H1 (cell line): Measurements from ENCODE around the gene MARCHF9. TPM values are rescaled to one million over a fixed set of nuclear protein-coding genes. Genes with fewer than 3 reads are reported as not detected.

Source experiments
- CTCF ChIA-PET: fragments of 300-600 bp; sonication (Branson Sonifier 250); formaldehyde crosslinking; loops from one replicate; lab custom pipeline; 2021; ENCODE audit not compliant: partially characterized antibody; lab: Charles Lee
- POLR2A ChIA-PET: fragments of 300-600 bp; sonication (Branson Sonifier 250); formaldehyde crosslinking; loops from one replicate; lab custom pipeline; 2021; ENCODE audit warnings: inconsistent platforms; ENCODE audit not compliant: partially characterized antibody; lab: Charles Lee
- DNase-seq, 2 experiments: peaks; one replicate each; pipeline versions ENCODE4 v3.0.0 to v3.0.0-alpha.2; 2010 to 2022; ENCODE audit warnings: low spot score in 2 of 2, low read depth in 1 of 2, mixed read lengths in 1 of 2
- FAIRE-seq: peaks from 2 replicates; lab custom pipeline; 2011; peaks lifted over from hg19 to GRCh38; lab: Jason Lieb, UNC
- H2AFZ ChIP-seq: 2 replicates; pipeline ENCODE4 v1.8.1; 2012; ENCODE audit warnings: low read length, inconsistent platforms
- H2AK5ac ChIP-seq: 2 replicates; pipeline ENCODE4 v1.6.1; 2013; ENCODE audit warnings: low read depth, low read length
- H2BK120ac ChIP-seq: replicated peaks from 2 replicates; pipeline ENCODE3; 2013; ENCODE audit warnings: low read depth, low read length, inconsistent platforms
- H2BK12ac ChIP-seq: 2 replicates; pipeline ENCODE4 v1.6.1; 2013; ENCODE audit warnings: low read depth, low read length
- H2BK15ac ChIP-seq: 2 replicates; pipeline ENCODE4 v1.6.1; 2013; ENCODE audit warnings: low read length
- H2BK20ac ChIP-seq: 2 replicates; pipeline ENCODE4 v1.6.1; 2013; ENCODE audit warnings: low read length
- H2BK5ac ChIP-seq: 2 replicates; pipeline ENCODE4 v1.6.1; 2013; ENCODE audit warnings: low read depth, low read length
- H3K14ac ChIP-seq: 2 replicates; pipeline ENCODE4 v1.6.1; 2013; ENCODE audit warnings: inconsistent platforms; ENCODE audit not compliant: insufficient read length
- H3K18ac ChIP-seq: 2 replicates; pipeline ENCODE4 v1.6.1; 2013; ENCODE audit warnings: low read length; ENCODE audit errors: extremely low read depth
- H3K23ac ChIP-seq: 2 replicates; pipeline ENCODE4 v1.6.1; 2013; ENCODE audit warnings: inconsistent platforms; ENCODE audit not compliant: insufficient read length
- H3K23me2 ChIP-seq: 2 replicates; pipeline ENCODE4 v1.6.1; 2013; ENCODE audit warnings: low read depth, low read length
- H3K27ac ChIP-seq: 2 replicates; pipeline ENCODE4 v1.6.1; 2011; ENCODE audit warnings: low read depth, low read length, inconsistent platforms
- H3K27me3 ChIP-seq, 4 experiments: replicated peaks in 1 of 4; 1 replicate in 1 of 4; 2 replicates in 3 of 4; pipeline versions ENCODE4 v1.6.1 to v1.8.1; 2011 to 2013; ENCODE audit warnings: low read length in 3 of 4, mild to moderate bottlenecking in 3 of 4, inconsistent platforms in 2 of 4, mixed read lengths in 2 of 4, moderate library complexity in 1 of 4; ENCODE audit not compliant: control insufficient read depth in 3 of 4, insufficient read depth in 3 of 4; ENCODE audit errors: extremely low read depth in 1 of 4
- H3K36me3 ChIP-seq, 4 experiments: 2 replicates each; pipeline versions ENCODE4 v1.6.1 to v1.8.1; 2011 to 2013; ENCODE audit warnings: mild to moderate bottlenecking in 4 of 4, low read length in 3 of 4, moderate library complexity in 2 of 4, control low read depth in 1 of 4, inconsistent platforms in 1 of 4; ENCODE audit not compliant: insufficient read depth in 4 of 4, control insufficient read depth in 2 of 4
- H3K4ac ChIP-seq: replicated peaks from 2 replicates; pipeline ENCODE3; 2013; ENCODE audit warnings: low read length, low read depth, mixed read lengths, inconsistent platforms; ENCODE audit not compliant: insufficient read length
- H3K4me1 ChIP-seq, 4 experiments: replicated peaks in 1 of 4; 1 replicate in 1 of 4; 2 replicates in 3 of 4; pipeline versions ENCODE4 v1.6.1 to v1.8.1; 2011 to 2013; ENCODE audit warnings: low read length in 3 of 4, inconsistent platforms in 2 of 4, mixed read lengths in 1 of 4; ENCODE audit not compliant: insufficient read depth in 4 of 4, control insufficient read depth in 3 of 4
- H3K4me2 ChIP-seq, 2 experiments: 2 replicates each; pipeline versions ENCODE4 v1.6.1 to v1.8.1; 2011 to 2013; ENCODE audit warnings: low read depth in 2 of 2, low read length in 2 of 2, control low read depth in 1 of 2, inconsistent platforms in 1 of 2, mild to moderate bottlenecking in 1 of 2; ENCODE audit not compliant: insufficient read depth in 1 of 2
- H3K4me3 ChIP-seq, 4 experiments: fragments of 200-600, 300-600 bp in 1 of 4; sonication (generic), shearing (Covaris generic), sonication (Bioruptor Twin) in 1 of 4; 2 replicates each; pipeline versions ENCODE4 v1.5.1 to v1.8.1; 2011 to 2016; ENCODE audit warnings: low read length in 4 of 4, low read depth in 3 of 4, control low read depth in 2 of 4, inconsistent platforms in 2 of 4, mild to moderate bottlenecking in 2 of 4, mixed read lengths in 1 of 4, moderate library complexity in 1 of 4; ENCODE audit not compliant: insufficient read depth in 2 of 4; ENCODE audit errors: extremely low read depth in 1 of 4
- H3K56ac ChIP-seq: replicated peaks from 2 replicates; pipeline ENCODE3; 2013; ENCODE audit warnings: low read depth, mild to moderate bottlenecking, mixed read lengths, low read length, inconsistent platforms; ENCODE audit not compliant: insufficient read length
- H3K79me1 ChIP-seq: 2 replicates; pipeline ENCODE4 v1.6.1; 2013; ENCODE audit warnings: low read depth, low read length, control low read depth
- H3K79me2 ChIP-seq, 2 experiments: 2 replicates each; pipeline versions ENCODE4 v1.6.1 to v1.8.1; 2012 to 2013; ENCODE audit warnings: low read length in 2 of 2, mild to moderate bottlenecking in 2 of 2, inconsistent platforms in 1 of 2; ENCODE audit not compliant: insufficient read depth in 2 of 2, control insufficient read depth in 1 of 2
- H3K9ac ChIP-seq, 4 experiments: replicated peaks in 1 of 4; 1 replicate in 1 of 4; 2 replicates in 3 of 4; pipeline versions ENCODE4 v1.6.1 to v1.8.1; 2011 to 2013; ENCODE audit warnings: low read depth in 3 of 4, low read length in 3 of 4, control low read depth in 2 of 4, mild to moderate bottlenecking in 2 of 4, moderate library complexity in 2 of 4, inconsistent platforms in 1 of 4; ENCODE audit errors: extremely low read depth in 1 of 4
- H3K9me3 ChIP-seq, 2 experiments: 2 replicates each; pipeline versions ENCODE4 v1.6.1 to v1.8.1; 2012 to 2013; ENCODE audit warnings: mild to moderate bottlenecking in 2 of 2, moderate library complexity in 2 of 2, control low read depth in 1 of 2, inconsistent platforms in 1 of 2, low read depth in 1 of 2, low read length in 1 of 2, mixed read lengths in 1 of 2; ENCODE audit not compliant: insufficient read depth in 2 of 2
- H4K20me1 ChIP-seq, 2 experiments: replicated peaks in 1 of 2; 2 replicates each; pipeline versions ENCODE3 to v1.8.1; 2011 to 2013; ENCODE audit warnings: inconsistent platforms in 2 of 2, low read length in 2 of 2, mild to moderate bottlenecking in 1 of 2; ENCODE audit not compliant: insufficient read depth in 2 of 2, control insufficient read depth in 1 of 2
- H4K5ac ChIP-seq: 2 replicates; pipeline ENCODE4 v1.6.1; 2013; ENCODE audit warnings: low read length, low read depth, mixed read lengths, inconsistent platforms; ENCODE audit not compliant: insufficient read length
- H4K8ac ChIP-seq: 2 replicates; pipeline ENCODE4 v1.8.0; 2013; ENCODE audit warnings: mild to moderate bottlenecking, moderate library complexity, low read length, inconsistent platforms; ENCODE audit not compliant: insufficient read depth; ENCODE audit errors: extremely low read depth
- H4K91ac ChIP-seq: replicated peaks from 2 replicates; pipeline ENCODE3; 2013; ENCODE audit warnings: low read length, mixed read lengths, inconsistent platforms; ENCODE audit not compliant: insufficient read length
- CBX5 ChIP-seq: fragments of 300-800, 300-1000 bp; sonication (generic); IDR thresholded peaks from 2 replicates; pipeline ENCODE4 v1.7.1; 2016; ENCODE audit warnings: antibody characterized with exemption, low read length, low read depth
- HDAC2 ChIP-seq, 2 experiments: fragments of 300-600 bp in 1 of 2; sonication (generic) in 1 of 2; IDR thresholded peaks; 2 replicates each; pipeline ENCODE4 v1.6.1; 2011 to 2012; ENCODE audit warnings: low read depth in 2 of 2, low read length in 2 of 2, mild to moderate bottlenecking in 2 of 2, moderate library complexity in 2 of 2, borderline replicate concordance in 1 of 2, inconsistent platforms in 1 of 2
- POLR2A ChIP-seq, 2 experiments: IDR thresholded peaks; 1 replicate in 1 of 2; 2 replicates in 1 of 2; pipeline ENCODE4 v1.6.1; 2011; ENCODE audit warnings: low read depth in 2 of 2, low read length in 2 of 2, mild to moderate bottlenecking in 2 of 2; ENCODE audit errors: control extremely low read depth in 1 of 2
- SP4 ChIP-seq: IDR thresholded peaks from 2 replicates; pipeline ENCODE4 v1.6.1; 2012; ENCODE audit warnings: low read length, inconsistent platforms
- TBP ChIP-seq: IDR thresholded peaks from 2 replicates; pipeline ENCODE4 v1.6.1; 2011; ENCODE audit warnings: low read depth, low read length, improper control_type of control experiment
- WGBS, 2 experiments: shearing (Covaris generic) in 1 of 2; methylation state at CpG; one replicate each; pipeline versions ENCODE4 v1.1.6 to v1.1.7; 2013 to 2015; ENCODE audit warnings: low lambda C conversion rate in 2 of 2, mixed read lengths in 2 of 2, inconsistent platforms in 1 of 2, low coverage in 1 of 2, missing lambda C conversion rate in 1 of 2; ENCODE audit not compliant: insufficient replicate concordance in 2 of 2, insufficient coverage in 1 of 2, insufficient read length in 1 of 2; ENCODE audit errors: extremely low coverage in 1 of 2, missing lambda C conversion rate in 1 of 2; 5-methylcytosine and 5-hydroxymethylcytosine counted together
- polyA plus RNA-seq, 7 experiments: library from polyadenylated mRNA; depleted of rRNA in 3 of 7; stranded (reverse) in 5 of 7; unstranded in 2 of 7; fragments of >200 nt in 5 of 7; fragments of 200-250 nt in 2 of 7; gene quantifications; 1 replicate in 5 of 7; 2 replicates in 1 of 7; 4 replicates in 1 of 7; pipeline versions ENCODE4 v1.2.1 to v1.2.3, GENCODE V29; 2011 to 2013; ENCODE audit warnings: missing spikeins in 2 of 7, mixed read lengths in 2 of 7
- total RNA-seq: library from RNA; stranded (reverse); fragmentation: NEBNext Ultra II Directional; extraction: Animal tissue kit (Norgen Biotek cat#: 25700); gene quantifications from 2 replicates; pipeline ENCODE4 v1.2.1, GENCODE V29; 2021
- TF ChIP-seq, protein P1 (sequence below): IDR thresholded peaks from 2 replicates; pipeline ENCODE4 v1.6.1; 2012; ENCODE audit warnings: low read length, inconsistent platforms

MARCHF9 gene
- total and polyA plus RNA-seq, 2 of the 8 experiments (the other 6 are each of a cell fraction or from before 2014, with no cell fraction given): 6.4 to 7.8 TPM

DNA sequence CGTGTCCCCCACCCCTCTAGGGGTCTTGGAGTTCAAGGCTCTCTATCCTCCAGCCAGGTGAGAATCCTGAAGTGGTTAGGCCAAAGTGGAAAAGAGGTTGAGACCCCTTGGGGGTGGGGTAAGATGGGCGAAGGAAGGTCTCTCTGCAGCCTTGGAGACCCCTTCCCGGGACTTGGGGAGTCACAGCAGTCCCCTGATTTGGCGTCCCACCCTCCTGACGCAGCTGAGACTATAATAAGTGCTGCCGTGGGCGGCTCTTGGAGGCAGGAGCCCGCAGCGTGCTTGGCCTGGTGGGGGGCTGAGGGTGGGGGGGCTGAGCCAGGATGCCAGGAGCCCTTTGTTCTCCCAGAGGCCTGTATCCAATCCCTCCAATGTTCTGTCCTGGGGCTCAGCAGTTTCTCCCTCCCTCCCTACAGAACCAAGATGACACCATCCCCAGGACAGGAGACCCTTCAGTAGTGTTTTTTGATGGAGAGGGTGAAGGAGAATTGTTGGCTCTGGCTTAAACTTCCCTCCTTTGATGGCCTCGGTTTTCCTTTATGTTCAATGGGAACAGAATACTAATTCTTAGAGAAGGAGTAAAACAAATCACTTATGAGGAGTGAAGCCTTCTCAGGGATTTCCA lies 14.9 kb upstream of the MARCHF9 start:
- H3K4me1 ChIP-seq: peaks cover 6 to 28% (median 12%) of the 10 kb centered on the region in 4 experiments; a peak in 6 of 7 replicates
- no peak overlapping the region for H3K9ac ChIP-seq
- H3K27ac ChIP-seq: no peak overlapping the region
- H3K23me2 ChIP-seq: peaks cover 2% of the 10 kb centered on the region; the same call in 1 of the 2 replicates
- no peaks in the 10 kb centered on the region for H3K79me1 ChIP-seq
- H3K4me3 ChIP-seq: no peak overlapping the region
- H2BK12ac ChIP-seq: no peak overlapping the region; the same call in 1 of the 2 replicates
- H2BK20ac ChIP-seq: no peak overlapping the region
- no peaks in the 10 kb centered on the region for H3K79me2 ChIP-seq
- no peak overlapping the region; the same call in 1 of the 2 replicates for H4K8ac ChIP-seq
- H3K56ac ChIP-seq: no peak overlapping the region
- no peak for TF ChIP-seq TBP
- TF ChIP-seq POLR2A (IDR thresholded peaks at IDR 0.05; ENCODE audit: control extremely low read depth in 1 of 2, low read depth in 2 of 2, low read length in 2 of 2): no peak
- TF ChIP-seq, protein P1, sequence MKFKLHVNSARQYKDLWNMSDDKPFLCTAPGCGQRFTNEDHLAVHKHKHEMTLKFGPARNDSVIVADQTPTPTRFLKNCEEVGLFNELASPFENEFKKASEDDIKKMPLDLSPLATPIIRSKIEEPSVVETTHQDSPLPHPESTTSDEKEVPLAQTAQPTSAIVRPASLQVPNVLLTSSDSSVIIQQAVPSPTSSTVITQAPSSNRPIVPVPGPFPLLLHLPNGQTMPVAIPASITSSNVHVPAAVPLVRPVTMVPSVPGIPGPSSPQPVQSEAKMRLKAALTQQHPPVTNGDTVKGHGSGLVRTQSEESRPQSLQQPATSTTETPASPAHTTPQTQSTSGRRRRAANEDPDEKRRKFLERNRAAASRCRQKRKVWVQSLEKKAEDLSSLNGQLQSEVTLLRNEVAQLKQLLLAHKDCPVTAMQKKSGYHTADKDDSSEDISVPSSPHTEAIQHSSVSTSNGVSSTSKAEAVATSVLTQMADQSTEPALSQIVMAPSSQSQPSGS: no peak
- TF ChIP-seq CBX5: no peak
- no peak for TF ChIP-seq HDAC2 (IDR thresholded peaks at IDR 0.05; ENCODE audit: borderline replicate concordance in 1 of 2, low read depth in 2 of 2, low read length in 2 of 2)
- no peak for TF ChIP-seq SP4
- peaks cover 0 to 11% of the 10 kb centered on the region in 2 experiments for H4K20me1 ChIP-seq
- no peak overlapping the region for H3K4ac ChIP-seq
- H2BK120ac ChIP-seq: no peak overlapping the region
- no peak overlapping the region for H2BK15ac ChIP-seq
- no peak overlapping the region for H3K23ac ChIP-seq
- H3K18ac ChIP-seq: no peak overlapping the region
- H3K9me3 ChIP-seq: no peaks in the 10 kb centered on the region; a peak in 1 of 4 replicates
- no peak overlapping the region for H2AK5ac ChIP-seq
- ChIA-PET CTCF (interaction anchor here (0.6 to 11.2 kb wide), 6 partner anchors 17 to 265 kb away, joined by 3 to 149 read pairs (median 6); partner anchors contain the start of gene B4GALNT1), POLR2A (interaction anchor here (0.9 to 3.9 kb wide), 4 partner anchors 10 to 25 kb away, joined by 3 to 25 read pairs (median 4); partner anchors contain the start of gene CDK4)
- FAIRE-seq (no peak), DNase-seq (no peak)
- no peak overlapping the region for H3K14ac ChIP-seq
- 49% methylated on average over 10 of the region's 10 CpGs; no CpG with 5 or more reads in 1 of the 2 experiments for WGBS, 2 experiments
- H4K91ac ChIP-seq: no peak overlapping the region
- peaks cover 39 to 68% (median 62%) of the 10 kb centered on the region in 4 experiments for H3K27me3 ChIP-seq
- peaks cover 0 to 6% (median 0%) of the 10 kb centered on the region in 4 experiments; a peak in 1 of 8 replicates for H3K36me3 ChIP-seq
- H2BK5ac ChIP-seq: no peak overlapping the region
- no peak overlapping the region for H4K5ac ChIP-seq
- H3K4me2 ChIP-seq: peak overlapping the region in 1 of 2 experiments; percentile 93; a peak in 2 of 4 replicates
- no peak overlapping the region for H2AFZ ChIP-seq
